ENCODE measurements around the gene TAMM41.

DNA sequence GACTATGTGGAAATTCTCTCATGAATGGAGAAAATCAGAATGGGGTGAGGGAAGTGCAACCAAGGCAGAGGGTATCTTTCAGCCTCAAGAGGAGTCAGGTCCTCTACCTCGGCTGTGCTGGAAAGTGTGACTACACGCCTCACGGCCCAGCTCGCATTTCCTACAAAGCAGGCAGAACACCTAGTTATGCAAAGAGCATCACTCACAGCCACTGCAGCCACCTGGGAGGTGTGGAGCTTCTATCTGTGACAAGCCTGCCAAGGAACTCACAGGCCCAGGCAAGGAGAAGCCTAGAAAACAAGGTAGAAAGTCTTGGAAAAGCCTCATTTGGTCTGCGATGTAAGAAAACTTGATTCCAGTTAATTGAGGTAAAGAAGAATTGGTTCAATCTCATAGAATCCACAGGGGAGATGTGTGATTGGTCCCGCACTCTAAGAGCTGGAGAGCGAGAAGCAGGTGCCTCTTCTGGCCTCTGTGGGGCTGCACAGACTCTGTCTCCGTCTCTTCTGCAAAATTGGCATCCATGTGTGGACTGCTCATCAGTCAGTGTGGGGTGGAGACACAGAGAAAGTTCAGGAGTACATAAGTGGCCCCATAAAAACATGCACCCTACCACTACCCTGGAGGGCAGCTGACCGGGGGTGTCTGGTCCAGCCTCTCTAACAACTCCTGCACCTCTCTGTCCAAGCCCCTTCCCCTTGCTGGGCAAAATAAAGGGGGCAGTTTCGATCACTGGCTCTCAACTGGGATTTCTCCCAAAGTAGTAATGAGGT, 76.8 kb downstream of the TAMM41 start:
- TF ChIP-seq, protein P1, sequence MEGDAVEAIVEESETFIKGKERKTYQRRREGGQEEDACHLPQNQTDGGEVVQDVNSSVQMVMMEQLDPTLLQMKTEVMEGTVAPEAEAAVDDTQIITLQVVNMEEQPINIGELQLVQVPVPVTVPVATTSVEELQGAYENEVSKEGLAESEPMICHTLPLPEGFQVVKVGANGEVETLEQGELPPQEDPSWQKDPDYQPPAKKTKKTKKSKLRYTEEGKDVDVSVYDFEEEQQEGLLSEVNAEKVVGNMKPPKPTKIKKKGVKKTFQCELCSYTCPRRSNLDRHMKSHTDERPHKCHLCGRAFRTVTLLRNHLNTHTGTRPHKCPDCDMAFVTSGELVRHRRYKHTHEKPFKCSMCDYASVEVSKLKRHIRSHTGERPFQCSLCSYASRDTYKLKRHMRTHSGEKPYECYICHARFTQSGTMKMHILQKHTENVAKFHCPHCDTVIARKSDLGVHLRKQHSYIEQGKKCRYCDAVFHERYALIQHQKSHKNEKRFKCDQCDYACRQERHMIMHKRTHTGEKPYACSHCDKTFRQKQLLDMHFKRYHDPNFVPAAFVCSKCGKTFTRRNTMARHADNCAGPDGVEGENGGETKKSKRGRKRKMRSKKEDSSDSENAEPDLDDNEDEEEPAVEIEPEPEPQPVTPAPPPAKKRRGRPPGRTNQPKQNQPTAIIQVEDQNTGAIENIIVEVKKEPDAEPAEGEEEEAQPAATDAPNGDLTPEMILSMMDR (IDR thresholded peaks at IDR 0.05): no peak
- no peak for TF ChIP-seq EZH2 (IDR thresholded peaks at IDR 0.05; ENCODE audit: borderline replicate concordance, insufficient read depth, low read depth, low read length, poor library complexity, severe bottlenecking)

Data from B cell (primary cell).